GM12874 (cell line): Measurements from ENCODE around the gene SLC2A4.

ENCODE experiments used
- TF ChIP-seq, protein P1 (sequence below): IDR thresholded peaks from 2 replicates; pipeline ENCODE4 v1.5.1; 2011; ENCODE audit warnings: low read depth, mild to moderate bottlenecking, control low read depth, low read length, moderate library complexity; ENCODE audit not compliant: insufficient read depth

The SLC2A4 gene

DNA sequence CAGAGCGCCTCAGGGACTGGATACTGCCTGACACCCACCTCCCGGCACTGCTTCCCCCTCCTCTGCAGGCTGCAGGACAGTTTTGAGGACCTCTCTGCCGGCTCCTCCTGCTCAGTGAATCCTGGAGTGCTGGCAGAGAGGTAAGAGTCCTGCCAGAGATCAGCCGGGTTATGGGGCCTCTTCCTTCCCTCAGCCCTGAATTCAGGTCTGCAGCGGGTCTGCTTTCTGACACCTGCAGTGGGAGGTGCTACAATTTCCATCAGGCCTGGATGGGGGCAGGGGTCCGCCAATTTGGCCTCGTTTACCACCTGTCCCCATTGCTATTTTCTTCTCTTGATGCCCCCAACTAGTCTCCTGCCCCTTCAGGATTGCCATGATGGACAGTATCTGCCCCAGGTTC is 50.6 kb downstream of the SLC2A4 start:
- TF ChIP-seq, protein P1, sequence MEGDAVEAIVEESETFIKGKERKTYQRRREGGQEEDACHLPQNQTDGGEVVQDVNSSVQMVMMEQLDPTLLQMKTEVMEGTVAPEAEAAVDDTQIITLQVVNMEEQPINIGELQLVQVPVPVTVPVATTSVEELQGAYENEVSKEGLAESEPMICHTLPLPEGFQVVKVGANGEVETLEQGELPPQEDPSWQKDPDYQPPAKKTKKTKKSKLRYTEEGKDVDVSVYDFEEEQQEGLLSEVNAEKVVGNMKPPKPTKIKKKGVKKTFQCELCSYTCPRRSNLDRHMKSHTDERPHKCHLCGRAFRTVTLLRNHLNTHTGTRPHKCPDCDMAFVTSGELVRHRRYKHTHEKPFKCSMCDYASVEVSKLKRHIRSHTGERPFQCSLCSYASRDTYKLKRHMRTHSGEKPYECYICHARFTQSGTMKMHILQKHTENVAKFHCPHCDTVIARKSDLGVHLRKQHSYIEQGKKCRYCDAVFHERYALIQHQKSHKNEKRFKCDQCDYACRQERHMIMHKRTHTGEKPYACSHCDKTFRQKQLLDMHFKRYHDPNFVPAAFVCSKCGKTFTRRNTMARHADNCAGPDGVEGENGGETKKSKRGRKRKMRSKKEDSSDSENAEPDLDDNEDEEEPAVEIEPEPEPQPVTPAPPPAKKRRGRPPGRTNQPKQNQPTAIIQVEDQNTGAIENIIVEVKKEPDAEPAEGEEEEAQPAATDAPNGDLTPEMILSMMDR: no peak

DNA sequence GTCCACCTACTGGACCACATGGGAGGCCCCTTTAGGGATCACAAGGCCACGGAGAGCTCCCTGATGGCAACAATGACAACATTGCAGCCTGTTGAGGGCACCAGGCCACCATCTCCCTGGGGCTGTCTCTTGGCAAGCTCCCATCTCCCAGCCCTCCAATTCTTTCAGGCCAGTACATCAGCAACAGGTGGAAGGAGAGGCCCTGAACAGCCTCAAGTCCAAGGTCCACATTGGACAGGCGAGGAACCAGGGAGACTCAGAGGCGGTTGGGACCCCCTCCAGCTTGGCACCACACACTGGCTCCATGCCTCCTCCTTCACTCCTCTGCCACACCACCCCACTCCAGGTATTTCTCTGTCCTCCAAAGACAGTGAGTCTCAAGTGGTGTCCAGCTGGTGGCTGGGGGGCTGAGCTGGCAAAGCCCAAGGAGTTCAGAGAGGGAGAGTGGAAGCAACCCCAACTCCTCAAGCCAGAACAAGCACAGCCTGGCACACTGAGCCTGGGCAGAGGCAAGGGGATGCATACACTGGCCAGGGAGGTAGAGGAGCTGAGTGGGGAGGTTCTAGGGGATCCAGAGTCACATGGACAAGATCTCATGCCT is 53.5 kb downstream of the SLC2A4 start:
- TF ChIP-seq, protein P1: no peak

DNA sequence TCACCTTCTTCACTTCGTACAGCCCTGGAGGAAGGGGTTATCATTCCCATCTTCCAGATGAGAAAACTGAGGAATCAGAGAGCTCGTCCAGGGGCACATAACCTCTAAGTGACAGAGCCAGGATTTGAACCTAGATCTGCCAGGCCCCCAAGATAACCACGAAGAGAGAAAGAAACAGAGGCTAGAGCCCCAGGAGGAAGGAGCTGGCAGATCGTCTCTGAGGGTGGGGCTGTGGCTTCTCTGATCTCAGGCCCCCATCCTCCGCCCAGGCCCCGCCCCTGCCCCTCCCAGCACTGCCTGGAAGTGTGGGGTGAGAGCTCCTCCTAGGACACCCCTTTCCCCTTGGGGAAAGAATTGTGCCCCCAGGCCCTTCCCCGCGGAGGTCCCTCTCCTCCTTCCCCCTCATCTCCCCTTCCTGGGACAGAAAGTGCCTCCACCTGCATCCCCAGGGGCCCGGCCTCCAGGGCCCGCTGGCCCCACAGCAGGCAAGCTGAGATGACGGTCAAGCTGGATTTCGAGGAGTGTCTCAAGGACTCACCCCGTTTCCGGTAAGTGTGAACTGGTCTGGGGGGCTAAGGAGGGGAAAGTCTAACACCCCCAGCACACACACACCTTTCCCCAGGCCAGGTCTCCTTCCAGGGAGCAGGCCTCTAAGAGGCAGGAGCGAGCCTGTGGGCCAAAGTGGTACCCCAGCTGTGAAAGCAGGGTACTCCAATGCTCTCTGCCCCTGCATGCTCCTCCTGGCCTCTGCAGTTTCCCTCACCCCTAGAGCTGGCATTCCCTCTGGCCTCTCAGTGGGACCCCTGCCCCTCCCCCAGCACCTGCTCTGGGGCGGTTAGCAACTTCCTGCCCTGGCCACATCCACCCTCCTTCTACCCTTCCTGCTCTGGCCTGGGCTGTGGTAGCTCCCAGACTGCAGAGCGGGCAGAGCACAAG is 55.0 kb downstream of the SLC2A4 start, which contains the start of gene ACAP1:
Gene ACAP1, plus strand, starts transcription at position 290 of the 936 bp plus-strand sequence. Its CDS starts 206 bp downstream, at position 496.
- TF ChIP-seq, protein P1: no peak
